Erythroblast (primary cell): Measurements from ENCODE around the gene RBM15.

Experiments
- GATA1 ChIP-seq: IDR thresholded peaks from 2 replicates; pipeline ENCODE4 v1.6.1; 2011; ENCODE audit warnings: low read depth, mild to moderate bottlenecking, control low read depth, low read length, moderate library complexity
- POLR2A ChIP-seq: IDR thresholded peaks from 2 replicates; pipeline ENCODE4 v1.6.1; 2011; ENCODE audit warnings: mild to moderate bottlenecking, low read length

DNA sequence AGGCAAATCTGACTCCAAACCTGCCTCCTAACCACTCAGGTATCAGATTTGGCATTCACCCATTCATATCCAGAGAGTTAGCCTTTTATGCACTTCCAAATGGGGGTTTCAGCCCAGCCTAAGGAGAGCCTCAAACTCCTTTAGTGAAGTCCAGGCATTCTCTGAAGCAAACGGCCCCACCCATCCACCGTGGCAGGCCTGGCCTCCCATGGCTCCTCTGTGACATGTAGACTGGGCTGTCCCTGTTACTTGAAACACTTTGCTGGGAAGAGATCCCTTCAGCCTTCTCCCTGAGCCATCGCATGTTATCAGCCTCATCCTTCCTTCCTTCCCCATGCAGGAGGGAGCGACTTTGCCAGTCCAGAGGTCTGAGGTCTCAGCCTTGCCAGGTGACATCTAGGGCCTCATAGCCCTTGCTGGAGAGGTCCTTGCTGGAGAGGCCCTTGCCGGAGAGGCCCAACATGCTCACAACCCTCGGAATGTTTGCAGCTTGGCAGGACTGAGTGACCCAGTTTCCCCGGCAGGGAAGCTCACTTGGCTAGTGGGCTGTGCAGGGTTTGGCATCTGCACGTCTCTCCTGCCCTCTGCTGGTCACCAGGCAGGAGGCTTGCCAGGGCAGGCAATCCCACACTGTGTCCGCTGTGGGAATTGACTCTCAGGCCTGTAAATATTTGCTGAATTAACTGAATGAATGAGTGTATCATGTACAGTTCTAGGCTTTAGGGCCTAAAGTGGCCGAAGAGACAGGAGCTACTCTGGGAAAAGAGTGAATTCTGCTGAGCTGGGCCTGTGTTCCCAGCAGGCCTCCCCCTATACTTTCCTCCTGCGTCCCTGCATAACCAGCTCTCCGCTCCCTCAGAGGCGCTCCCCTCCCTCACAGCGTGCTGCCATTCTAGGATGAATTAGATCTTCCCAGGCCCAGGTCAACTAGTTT lies 26.7 kb upstream of the RBM15 start:
- no peak for TF ChIP-seq POLR2A
- TF ChIP-seq GATA1: no peak
